B cell (primary cell): ENCODE data around the gene HERPUD1. TPM values are rescaled to one million over a fixed set of nuclear protein-coding genes. Genes with fewer than 3 reads are reported as not detected.

Experiments
- ATAC-seq: fragments of 200-7000 bp; cut with Tn5 transposase; one replicate; pipeline ENCODE4 v1.10.0; 2021; ENCODE audit warnings: low read depth, mild to moderate bottlenecking, moderate number of reproducible peaks, moderate library complexity
- CTCF ChIA-PET: fragments of 350-600 bp; sonication (Branson Sonifier 250); formaldehyde crosslinking; loops from one replicate; lab custom pipeline; 2021; ENCODE audit warnings: antibody characterized with exemption, inconsistent platforms; lab: Charles Lee
- POLR2A ChIA-PET: fragments of 350-600 bp; sonication (Branson Sonifier 250); formaldehyde crosslinking; loops from one replicate; lab custom pipeline; 2021; ENCODE audit warnings: antibody characterized with exemption; lab: Charles Lee
- DNase-seq: peaks from one replicate; pipeline ENCODE4 v3.0.0; 2013
- H2AFZ ChIP-seq: 2 replicates; pipeline ENCODE4 v1.6.1; 2012; ENCODE audit warnings: mild to moderate bottlenecking, low read depth, low read length; ENCODE audit not compliant: insufficient read depth, poor library complexity, severe bottlenecking
- H3K27ac ChIP-seq, 2 donors: 1 replicate in 1 of 2; 2 replicates in 1 of 2; pipeline ENCODE4 v1.5.1; 2012 to 2013; ENCODE audit warnings: low read length in 2 of 2, mild to moderate bottlenecking in 2 of 2, moderate library complexity in 1 of 2
- H3K27me3 ChIP-seq, 4 experiments: fragments of 200-600 bp in 1 of 4; sonication (generic) in 1 of 4; replicated peaks in 1 of 4; 1 replicate in 2 of 4; 2 replicates in 2 of 4; pipeline versions ENCODE4 v1.6.1 to v1.7.0; 2013 to 2016; ENCODE audit warnings: low read length in 3 of 4, mild to moderate bottlenecking in 2 of 4, mixed read lengths in 1 of 4, moderate library complexity in 1 of 4; ENCODE audit not compliant: insufficient read depth in 4 of 4, control insufficient read depth in 3 of 4; ENCODE audit errors: control extremely low read depth in 1 of 4
- H3K36me3 ChIP-seq, 2 experiments: replicated peaks in 1 of 2; 1 replicate in 1 of 2; 2 replicates in 1 of 2; pipeline versions ENCODE4 v1.6.1 to v1.7.1; 2013; ENCODE audit warnings: low read length in 1 of 2; ENCODE audit not compliant: insufficient read depth in 2 of 2, control insufficient read depth in 1 of 2; ENCODE audit errors: control extremely low read depth in 1 of 2, extremely low read depth in 1 of 2
- H3K4me1 ChIP-seq, 2 donors: fragments of 200-600 bp in 1 of 2; sonication (generic) in 1 of 2; 1 replicate in 1 of 2; 2 replicates in 1 of 2; pipeline versions ENCODE4 v1.5.1 to v1.6.1; 2013 to 2017; ENCODE audit warnings: low read length in 2 of 2; ENCODE audit not compliant: control insufficient read depth in 2 of 2, insufficient read depth in 2 of 2
- H3K4me2 ChIP-seq: replicated peaks from 2 replicates; pipeline ENCODE3; 2012; ENCODE audit warnings: mild to moderate bottlenecking, low read depth, low read length; ENCODE audit not compliant: poor library complexity, severe bottlenecking
- H3K4me3 ChIP-seq, 5 experiments: fragments of 200-600 bp in 1 of 5; sonication (generic) in 1 of 5; 1 replicate in 3 of 5; 2 replicates in 2 of 5; pipeline versions ENCODE4 v1.5.1 to v1.7.0; 2011 to 2016; ENCODE audit warnings: low read length in 4 of 5, mild to moderate bottlenecking in 4 of 5, low read depth in 2 of 5, control low read depth in 1 of 5, moderate library complexity in 1 of 5; ENCODE audit not compliant: insufficient read depth in 1 of 5; ENCODE audit errors: control extremely low read depth in 1 of 5, extremely low read depth in 1 of 5
- H3K79me2 ChIP-seq: fragments of 200-600 bp; sonication (generic); one replicate; pipeline ENCODE4 v1.6.0; 2016; ENCODE audit warnings: low read length; ENCODE audit not compliant: control insufficient read depth, insufficient read depth
- H3K9ac ChIP-seq: fragments of 200-600 bp; sonication (generic); 2 replicates; pipeline ENCODE4 v1.6.1; 2017; ENCODE audit warnings: mild to moderate bottlenecking, low read length, moderate library complexity
- H3K9me3 ChIP-seq, 3 donors: one replicate each; pipeline versions ENCODE4 v1.6.1 to v1.7.1; 2013; ENCODE audit warnings: low read length in 2 of 3; ENCODE audit not compliant: control insufficient read depth in 2 of 3, insufficient read depth in 1 of 3; ENCODE audit errors: control extremely low read depth in 1 of 3
- H4K20me1 ChIP-seq: 2 replicates; pipeline ENCODE4 v1.6.0; 2012; ENCODE audit warnings: mild to moderate bottlenecking, low read length; ENCODE audit not compliant: insufficient read depth, control insufficient read depth, poor library complexity, severe bottlenecking
- H3K27ac Mint-ChIP-seq: one replicate; pipeline ENCODE4 v1.8.0; 2021; ENCODE audit warnings: mixed read lengths
- H3K27me3 Mint-ChIP-seq: one replicate; pipeline ENCODE4 v1.8.0; 2021; ENCODE audit warnings: mixed read lengths
- H3K4me1 Mint-ChIP-seq: one replicate; pipeline ENCODE4 v1.8.0; 2021; ENCODE audit warnings: mixed read lengths
- H3K4me3 Mint-ChIP-seq: one replicate; pipeline ENCODE4 v1.8.0; 2021; ENCODE audit warnings: mixed read lengths
- H3K9me3 Mint-ChIP-seq: one replicate; pipeline ENCODE4 v1.8.0; 2022; ENCODE audit warnings: mixed read lengths; ENCODE audit not compliant: insufficient read depth
- CTCF ChIP-seq: fragments of 200-600 bp; IDR thresholded peaks from one replicate; pipeline ENCODE4 v1.8.0; 2022; ENCODE audit warnings: antibody characterized with exemption, mild to moderate bottlenecking
- EZH2 ChIP-seq: IDR thresholded peaks from 2 replicates; pipeline ENCODE4 v1.6.1; 2012; ENCODE audit warnings: borderline replicate concordance, low read depth, mild to moderate bottlenecking, moderate library complexity, low read length; ENCODE audit not compliant: insufficient read depth, poor library complexity, severe bottlenecking
- WGBS: methylation state at CpG from one replicate; pipeline ENCODE4 v1.1.5; 2013; ENCODE audit warnings: missing lambda C conversion rate; ENCODE audit not compliant: insufficient coverage; 5-methylcytosine and 5-hydroxymethylcytosine counted together
- intact Hi-C: fragments of 100-400 bp; cut with micrococcal nuclease; formaldehyde crosslinking; loops from one replicate; pipeline ENCODE4 v1.10.0; 2022
- polyA plus RNA-seq: library from polyadenylated mRNA; depleted of rRNA; stranded (reverse); fragments of >200 nt; gene quantifications from 2 replicates; pipeline ENCODE4 v1.2.3, GENCODE V29; 2012
- total RNA-seq, 2 donors: library from RNA; stranded (reverse); fragments of 120-200 nt in 1 of 2; gene quantifications; 1 replicate in 1 of 2; 2 replicates in 1 of 2; pipeline versions ENCODE4 v1.2.3 to v1.2.4, GENCODE V29; 2013 to 2022

The HERPUD1 gene
- total and polyA plus RNA-seq, 2 donors (not counting 1 experiment from before 2014, with no cell fraction given), result 273 to 1,041 TPM

DNA sequence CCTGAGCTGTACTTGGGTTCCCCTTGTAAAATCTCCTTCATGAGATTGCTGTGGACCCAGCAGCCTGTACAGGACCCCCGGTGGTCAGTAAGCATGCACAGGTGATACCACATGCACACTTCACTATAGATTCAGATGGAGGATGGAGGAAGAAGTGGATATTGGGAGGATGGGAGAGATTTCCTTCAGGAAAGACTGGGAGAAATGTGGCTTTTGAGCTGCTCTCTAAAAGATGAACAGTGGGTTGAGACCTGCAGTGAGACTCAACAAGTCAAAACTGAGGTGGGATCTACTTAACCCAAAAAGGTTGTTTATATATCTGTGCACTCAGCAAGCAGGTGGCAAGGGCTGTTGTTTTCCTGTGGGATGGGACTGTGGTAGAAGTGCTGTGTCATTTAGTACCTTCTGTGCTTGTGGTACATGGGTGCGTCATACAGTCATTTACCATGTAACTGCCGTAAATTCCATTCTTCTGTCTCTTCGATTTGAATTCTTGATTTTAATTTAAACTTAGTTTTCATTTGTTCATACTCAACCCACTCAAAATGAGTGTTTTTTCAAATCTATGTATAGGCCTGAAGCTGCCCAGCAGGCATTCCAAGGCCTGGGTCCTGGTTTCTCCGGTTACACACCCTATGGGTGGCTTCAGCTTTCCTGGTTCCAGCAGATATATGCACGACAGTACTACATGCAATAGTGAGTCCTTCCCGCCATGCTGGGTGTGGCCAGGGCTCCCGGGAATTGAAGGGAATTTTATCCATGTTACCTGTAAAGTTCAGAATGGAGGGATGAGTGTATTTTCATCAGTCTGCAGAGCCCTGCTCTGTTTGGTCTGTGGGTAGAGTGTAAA is 6.9 kb downstream of the HERPUD1 start:
- intact Hi-C loops, result loop anchor here (10.0 kb wide), 2 partner anchors 226 to 306 kb away; partner anchors contain the start of gene ARL2BP
- peaks cover 74 to 79% of the 10 kb centered on the region in 2 donors for H3K4me1 ChIP-seq
- H3K4me3 ChIP-seq, result no peak overlapping the region
- H3K27me3 Mint-ChIP-seq, result no peaks in the 10 kb centered on the region
- no peaks in the 10 kb centered on the region for H3K9me3 Mint-ChIP-seq
- H3K9ac ChIP-seq, result no peak overlapping the region
- H3K4me3 Mint-ChIP-seq, result peak overlapping the region; percentile 80
- H2AFZ ChIP-seq, result no peak overlapping the region
- CTCF ChIA-PET, result interaction anchor here (0.8 to 10.8 kb wide), 5 partner anchors 13 to 107 kb away, joined by 3 to 140 read pairs (median 7); partner anchors contain the start of gene SLC12A3
- H3K9me3 ChIP-seq, result no peaks in the 10 kb centered on the region
- H3K79me2 ChIP-seq, result peaks cover 48% of the 10 kb centered on the region
- DNase-seq (no peak), ATAC-seq (no peak)
- POLR2A ChIA-PET, result interaction anchor here (0.7 to 2.1 kb wide), 7 partner anchors 9 to 148 kb away, joined by 3 to 11 read pairs (median 4); partner anchors contain the start of gene NLRC5
- H3K27ac ChIP-seq, result peak overlapping the region; percentile 15 to 24
- H3K27ac Mint-ChIP-seq, result peak overlapping the region; percentile 78
- peaks cover 38 to 95% of the 10 kb centered on the region in 2 experiments for H3K36me3 ChIP-seq
- peak overlapping the region; percentile 17 for H3K4me2 ChIP-seq
- peaks cover 82% of the 10 kb centered on the region for H3K4me1 Mint-ChIP-seq
- TF ChIP-seq EZH2 (no peak), CTCF (no peak)
- WGBS, result 89% methylated on average over 4 of the region's 8 CpGs
- peaks cover 93% of the 10 kb centered on the region for H4K20me1 ChIP-seq
- no peaks in the 10 kb centered on the region for H3K27me3 ChIP-seq
